AG08396 (cell line): ENCODE measurements around the gene ACADM.
"Not testable (repeated sequence)": the region's sequence is repeated elsewhere in the genome, so short reads cannot be mapped to it uniquely, and the experiment has no call there.

Experiments used
- DNase-seq: peaks from one replicate; pipeline ENCODE4 v3.0.0; 2012; ENCODE audit warnings: low spot score, mixed read lengths

The ACADM gene

DNA sequence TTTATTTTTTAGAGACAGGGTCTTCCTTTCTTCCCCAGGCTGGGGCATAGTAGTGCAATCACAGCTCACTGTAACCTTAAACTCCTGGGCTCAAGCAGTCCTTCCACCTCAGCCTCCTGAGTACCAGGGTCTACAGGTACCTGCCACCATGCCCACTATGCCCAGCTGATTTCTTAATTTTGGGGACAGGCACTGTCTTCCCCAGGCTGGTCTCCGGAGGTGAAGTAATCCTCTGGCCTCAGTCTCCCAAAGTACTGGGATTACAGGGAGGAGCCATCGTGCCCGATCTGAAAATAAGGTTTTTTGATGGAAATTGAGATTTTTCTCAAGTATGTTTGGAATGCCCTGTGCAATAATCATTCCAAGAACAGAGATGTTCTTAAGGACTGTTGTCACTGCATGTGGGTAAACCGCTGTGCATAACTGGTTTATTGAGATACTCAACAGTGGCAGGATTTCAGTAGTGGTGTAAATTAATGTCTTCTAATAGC, 71.2 kb downstream of the ACADM start:
- DNase-seq = no peak

DNA sequence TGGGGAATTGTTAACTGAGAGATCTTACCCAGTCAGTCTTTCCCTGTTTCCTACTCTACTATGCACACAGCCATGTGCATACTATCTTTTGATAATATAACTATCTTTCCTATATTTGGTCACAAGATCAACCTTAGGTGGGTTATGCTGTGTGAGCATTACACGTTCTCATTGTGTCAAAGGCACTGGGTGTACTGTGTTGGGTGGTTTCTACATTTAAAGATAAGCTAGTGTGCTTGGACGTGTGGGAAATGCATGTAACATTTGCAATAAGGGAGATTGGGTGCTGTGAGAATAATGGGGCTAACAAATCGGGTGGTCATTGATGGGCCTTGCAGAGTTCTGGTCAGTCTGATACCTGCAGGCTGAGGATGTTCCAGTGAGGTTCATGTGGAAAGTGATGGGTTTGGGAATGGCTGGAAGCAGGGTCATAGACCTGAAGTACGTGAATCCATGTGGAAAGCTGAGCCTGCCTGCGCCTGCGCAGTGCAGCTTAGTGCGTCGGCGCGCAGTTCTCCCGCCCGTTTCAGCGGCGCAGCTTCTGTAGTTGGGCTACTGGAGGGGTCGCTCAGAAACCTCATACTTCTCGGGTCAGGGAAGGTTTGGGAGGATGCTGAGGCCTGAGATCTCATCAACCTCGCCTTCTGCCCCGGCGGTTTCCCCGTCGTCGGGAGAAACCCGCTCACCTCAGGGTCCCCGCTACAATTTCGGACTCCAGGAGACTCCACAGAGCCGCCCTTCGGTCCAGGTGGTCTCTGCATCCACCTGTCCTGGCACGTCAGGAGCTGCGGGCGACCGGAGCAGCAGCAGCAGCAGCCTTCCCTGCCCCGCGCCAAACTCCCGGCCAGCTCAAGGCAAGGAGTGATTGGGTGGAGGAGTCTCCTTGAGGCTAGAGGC, 72.1 kb downstream of the ACADM start, which contains the start of gene MSH4:
MSH4 (plus strand) TSS at position 507 of the 897 bp plus-strand sequence; CDS start at position 611, 104 bp downstream.
- DNase-seq = no peak

DNA sequence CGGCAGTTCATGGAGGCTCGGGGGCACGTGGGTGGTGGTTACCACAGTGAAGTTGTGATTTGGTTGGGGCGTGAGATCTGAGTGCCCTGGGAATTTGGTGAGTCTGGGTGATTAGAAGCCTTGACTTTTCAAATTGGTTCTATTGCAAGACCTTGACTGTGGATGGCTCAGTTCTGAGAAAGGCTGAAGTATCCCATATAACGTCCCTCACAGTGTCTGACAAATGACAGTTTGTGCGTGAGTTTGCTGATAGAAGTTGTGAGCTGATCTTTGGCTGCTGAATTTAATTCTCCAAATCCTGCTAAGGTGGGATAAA, 72.7 kb downstream of the ACADM start:
- no peak for DNase-seq

DNA sequence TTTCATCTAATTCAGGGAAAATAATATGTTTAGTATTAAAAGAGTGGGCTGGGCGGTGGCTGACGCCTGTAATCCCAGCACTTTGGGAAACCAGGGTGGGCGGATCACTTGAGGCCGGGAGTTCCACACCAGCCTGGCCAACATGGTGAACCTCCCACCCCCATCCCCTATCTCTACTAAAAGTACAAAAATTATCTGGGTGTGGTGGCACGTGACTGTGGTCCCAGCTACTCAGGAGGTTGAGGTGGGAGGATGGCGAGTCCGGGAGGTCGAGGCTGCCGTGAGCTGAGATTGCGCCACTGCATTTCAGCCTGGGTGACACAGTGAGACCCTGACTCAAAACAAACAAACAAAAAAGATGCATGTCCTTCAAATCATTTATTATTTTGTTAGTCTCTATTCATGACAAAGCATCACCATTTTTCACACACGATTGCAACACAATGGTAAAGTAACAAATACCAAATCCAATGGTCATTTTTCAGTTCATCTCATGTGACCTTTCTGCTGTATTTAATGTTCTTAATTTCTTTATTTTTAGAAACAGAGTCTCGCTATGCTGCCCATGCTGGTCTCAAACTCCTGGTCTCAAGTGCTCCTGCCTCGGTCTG, 73.2 kb downstream of the ACADM start:
- no peak for DNase-seq

DNA sequence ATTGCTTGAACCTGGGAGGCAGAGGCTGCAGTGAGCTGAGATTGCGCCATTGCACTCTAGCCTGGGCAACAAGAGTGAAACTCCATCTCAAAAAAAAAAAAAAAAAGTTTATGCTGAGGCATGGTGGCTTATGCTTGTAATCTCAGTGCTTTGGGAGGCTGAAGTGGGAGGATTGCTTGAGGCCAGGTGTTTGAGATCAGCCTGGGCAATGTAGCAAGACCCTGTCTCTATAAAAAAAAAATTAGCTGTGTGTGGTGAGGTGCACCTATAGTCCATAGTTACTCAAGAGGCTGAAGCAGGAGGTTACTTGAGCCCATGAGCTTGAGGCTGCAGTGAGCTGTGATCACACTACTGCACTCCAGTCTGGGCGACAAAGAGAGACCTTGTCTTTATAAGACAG, 77.0 kb downstream of the ACADM start:
- not testable (repeated sequence) for DNase-seq

DNA sequence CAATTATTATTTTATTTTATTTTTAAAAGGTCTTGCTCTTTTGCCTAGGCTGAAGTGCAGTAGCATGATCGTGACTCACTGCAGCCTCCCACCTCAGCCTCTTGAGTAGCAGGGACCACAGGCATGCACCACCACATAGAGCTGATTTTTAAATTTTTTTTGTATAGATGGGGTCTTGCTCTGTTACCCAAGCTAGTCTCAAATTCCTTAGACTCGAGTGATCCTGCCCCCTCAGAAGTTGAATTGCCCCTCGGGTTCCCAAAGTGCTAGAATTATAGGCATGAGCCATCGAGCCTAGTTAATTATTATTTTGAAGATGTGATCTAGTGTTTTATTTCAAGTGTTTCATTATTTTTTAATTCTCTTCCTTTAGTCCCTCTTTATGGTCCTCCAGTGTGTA, 84.4 kb downstream of the ACADM start:
- no peak for DNase-seq

DNA sequence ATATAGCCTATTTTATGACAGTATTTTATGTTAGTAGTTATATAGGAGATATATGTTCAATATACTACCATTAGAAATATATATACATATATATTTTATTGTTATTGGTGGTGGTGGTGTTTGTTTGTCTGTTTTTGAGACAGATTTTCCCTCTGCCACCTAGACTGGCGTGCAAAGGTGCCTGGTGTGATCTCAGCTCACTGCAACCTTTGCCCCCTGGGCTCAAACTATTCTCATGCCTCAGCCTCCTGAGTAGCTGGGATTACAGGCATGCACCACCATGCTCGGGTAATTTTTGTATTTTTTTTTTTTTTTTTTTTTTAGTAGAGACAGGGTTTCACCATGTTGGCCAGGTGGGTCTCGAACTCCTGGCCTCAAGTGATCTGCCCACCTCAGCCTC, 85.6 kb downstream of the ACADM start:
- not testable (repeated sequence) for DNase-seq

DNA sequence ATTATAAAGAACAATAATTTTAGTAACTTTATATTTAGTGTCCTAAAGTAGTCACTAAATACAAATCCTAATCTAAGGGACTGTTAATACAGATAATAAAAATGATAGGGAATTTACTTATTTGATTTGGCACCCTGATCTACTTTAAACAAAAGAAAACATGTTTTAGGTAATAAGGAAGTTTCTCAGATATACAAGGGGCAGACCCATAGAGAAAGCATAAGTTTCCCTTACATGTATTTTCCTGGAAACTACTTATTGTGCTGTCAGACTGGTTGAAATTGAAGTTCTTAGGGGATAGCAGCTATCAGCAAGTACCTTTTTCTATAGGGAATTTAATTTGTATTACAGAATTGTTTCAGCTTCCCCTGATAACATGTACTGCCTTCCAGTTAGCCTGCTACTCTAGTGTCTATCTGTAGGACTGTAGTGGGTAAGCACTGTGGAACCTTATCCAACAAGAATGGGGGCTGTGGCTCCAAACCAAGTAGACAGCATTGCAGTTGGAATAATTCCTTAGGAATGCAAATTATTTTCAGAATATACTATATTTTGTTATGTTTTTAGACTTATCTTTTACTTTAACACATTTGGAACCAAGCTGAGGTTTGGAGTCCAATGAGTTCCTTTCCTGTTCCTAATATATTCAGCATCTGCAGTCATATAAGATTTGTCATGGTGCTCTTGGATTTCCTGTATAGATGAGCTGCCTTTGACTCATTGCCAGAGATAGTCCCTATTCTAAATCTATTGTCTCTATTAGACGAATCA, 86.9 kb downstream of the ACADM start:
- DNase-seq = no peak

DNA sequence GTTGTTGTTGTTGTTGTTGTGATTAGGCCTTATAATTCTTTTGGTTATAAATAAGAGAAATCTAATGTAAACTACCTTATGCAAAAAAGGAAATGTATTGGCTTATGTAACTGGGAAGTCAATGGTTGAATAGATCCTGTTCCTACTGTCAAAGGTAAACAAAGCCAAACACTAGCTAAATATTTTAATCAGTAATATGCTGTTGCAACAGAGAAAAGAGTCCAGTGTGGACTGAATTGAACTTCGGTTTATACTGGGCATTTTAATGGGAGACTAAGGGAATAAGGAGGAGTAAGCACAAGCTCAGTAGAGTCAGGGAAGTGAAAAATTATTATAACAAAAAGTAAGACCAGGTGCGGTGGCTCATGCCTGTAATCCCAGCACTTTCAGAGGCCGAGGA, 87.6 kb downstream of the ACADM start:
- DNase-seq = no peak
